Measurements from ENCODE around the gene MAP6.
"Not testable (repeated sequence)": the region's sequence is repeated elsewhere in the genome, so short reads cannot be mapped to it uniquely, and the experiment has no call there.

DNA sequence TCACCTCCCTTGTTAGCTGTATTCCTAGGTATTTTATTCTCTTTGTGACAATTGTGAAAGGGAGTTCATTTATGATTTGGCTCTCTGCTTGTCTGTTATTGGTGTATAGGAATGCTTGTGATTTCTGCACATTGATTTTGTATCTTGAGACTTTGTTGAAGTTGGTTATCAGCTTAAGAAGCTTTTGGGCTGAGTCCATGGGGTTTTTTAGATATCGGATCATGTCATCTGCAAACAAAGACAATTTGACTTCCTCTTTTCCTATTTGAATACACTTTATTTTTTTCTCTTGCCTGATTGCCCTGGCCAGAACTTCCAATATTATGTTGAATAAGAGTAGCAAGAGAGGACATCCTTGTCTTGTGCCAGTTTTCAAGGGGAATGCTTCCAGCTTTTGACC, 15.0 kb upstream of the MAP6 start:
- TF ChIP-seq CTCF (IDR thresholded peaks at IDR 0.05 in 4 of 5, conservative IDR thresholded peaks at IDR 0.05 in 1 of 5); POLR2A (IDR thresholded peaks at IDR 0.05): not testable (repeated sequence)
